DND-41 (cell line): Measurements from ENCODE around the gene IQSEC1.

Source experiments
- ATAC-seq: fragments of 200-7000 bp; cut with Tn5 transposase; 3 replicates; pipeline ENCODE4 v1.9.1; 2021; ENCODE audit warnings: low read depth; ENCODE audit not compliant: insufficient read depth
- DNase-seq: peaks from one replicate; pipeline ENCODE4 v3.0.0-alpha.2; 2020
- H2AFZ ChIP-seq: 2 replicates; pipeline ENCODE4 v1.6.0; 2012; ENCODE audit warnings: low read depth, low read length
- H3K27ac ChIP-seq: 2 replicates; pipeline ENCODE4 v1.5.1; 2012; ENCODE audit warnings: low read length, inconsistent platforms
- H3K27me3 ChIP-seq: fragments of 200-600 bp; sonication (generic); 2 replicates; pipeline ENCODE4 v1.6.0; 2012; ENCODE audit warnings: low read length, mild to moderate bottlenecking, inconsistent platforms; ENCODE audit not compliant: insufficient read depth, poor library complexity
- H3K36me3 ChIP-seq: 2 replicates; pipeline ENCODE4 v1.5.1; 2012; ENCODE audit warnings: low read length, inconsistent platforms; ENCODE audit not compliant: insufficient read depth
- H3K4me1 ChIP-seq: 2 replicates; pipeline ENCODE4 v1.5.1; 2012; ENCODE audit warnings: mild to moderate bottlenecking, low read length; ENCODE audit not compliant: insufficient read depth
- H3K4me2 ChIP-seq: 2 replicates; pipeline ENCODE4 v1.6.0; 2012; ENCODE audit warnings: mild to moderate bottlenecking, moderate library complexity, low read length, inconsistent platforms; ENCODE audit not compliant: insufficient read depth
- H3K4me3 ChIP-seq, 2 experiments: fragments of 200-600 bp in 1 of 2; shearing (Covaris generic) in 1 of 2; 2 replicates each; pipeline ENCODE4 v1.5.1; 2012 to 2016; ENCODE audit warnings: inconsistent platforms in 2 of 2, low read length in 2 of 2, mild to moderate bottlenecking in 2 of 2, low read depth in 1 of 2, moderate library complexity in 1 of 2
- H3K79me2 ChIP-seq: 2 replicates; pipeline ENCODE4 v1.6.0; 2012; ENCODE audit warnings: low read length, inconsistent platforms; ENCODE audit not compliant: insufficient read depth
- H3K9ac ChIP-seq: 2 replicates; pipeline ENCODE4 v1.6.0; 2012; ENCODE audit warnings: low read depth, mild to moderate bottlenecking, inconsistent platforms, low read length, moderate library complexity
- H3K9me3 ChIP-seq: 2 replicates; pipeline ENCODE4 v1.5.1; 2012; ENCODE audit warnings: low read length, moderate library complexity, mild to moderate bottlenecking, inconsistent platforms; ENCODE audit not compliant: insufficient read depth, severe bottlenecking
- H4K20me1 ChIP-seq: 2 replicates; pipeline ENCODE4 v1.6.0; 2012; ENCODE audit warnings: low read length; ENCODE audit not compliant: insufficient read depth
- CTCF ChIP-seq: IDR thresholded peaks from 2 replicates; pipeline ENCODE4 v1.5.1; 2012; ENCODE audit warnings: borderline replicate concordance, low read length, moderate library complexity, mild to moderate bottlenecking; ENCODE audit not compliant: poor library complexity, severe bottlenecking; ENCODE audit errors: extremely low read depth
- EZH2 ChIP-seq: IDR thresholded peaks from 3 replicates; pipeline ENCODE4 v1.6.1; 2012; ENCODE audit warnings: borderline replicate concordance, low read depth, mild to moderate bottlenecking, moderate library complexity, low read length, inconsistent platforms; ENCODE audit not compliant: severe bottlenecking

Gene IQSEC1

GRCh38 chr3:13109516-13109915 lies 36.3 kb upstream of the IQSEC1 start:
- no peaks in the 10 kb centered on the region for H3K27me3 ChIP-seq
- H3K79me2 ChIP-seq: no peaks in the 10 kb centered on the region
- H3K27ac ChIP-seq: no peak overlapping the region
- no peaks in the 10 kb centered on the region for H3K9me3 ChIP-seq
- H3K36me3 ChIP-seq: no peaks in the 10 kb centered on the region
- peaks cover 4% of the 10 kb centered on the region; the same call in 1 of the 2 replicates for H4K20me1 ChIP-seq
- no peak for TF ChIP-seq EZH2
- no peak for TF ChIP-seq CTCF
- no peaks in the 10 kb centered on the region for H3K4me1 ChIP-seq
- no peak for DNase-seq
- H3K4me3 ChIP-seq: no peak overlapping the region
- no peak overlapping the region for H2AFZ ChIP-seq
- H3K4me2 ChIP-seq: no peak overlapping the region
- no peak overlapping the region for H3K9ac ChIP-seq
- ATAC-seq: no peak

- no peak for TF ChIP-seq CTCF
- H3K9me3 ChIP-seq: no peaks in the 10 kb centered on the region
- no peak overlapping the region for H3K27ac ChIP-seq
- no peak overlapping the region for H3K4me2 ChIP-seq
- no peaks in the 10 kb centered on the region for H3K36me3 ChIP-seq
- H3K4me1 ChIP-seq: no peaks in the 10 kb centered on the region
- no peak overlapping the region for H3K4me3 ChIP-seq
- no peak for ATAC-seq
- DNase-seq: no peak
- H3K27me3 ChIP-seq: no peaks in the 10 kb centered on the region
- peaks cover 4% of the 10 kb centered on the region; the same call in 1 of the 2 replicates for H4K20me1 ChIP-seq
- no peak overlapping the region for H3K9ac ChIP-seq
- H3K79me2 ChIP-seq: no peaks in the 10 kb centered on the region
- H2AFZ ChIP-seq: no peak overlapping the region
These were observed 35.6 kb upstream of the IQSEC1 start for GRCh38 chr3:13108861-13109260.

GRCh38 chr3:13107661-13108060 lies 34.4 kb upstream of the IQSEC1 start:
- H3K4me2 ChIP-seq: no peak overlapping the region
- ATAC-seq: no peak
- H3K4me3 ChIP-seq: no peak overlapping the region
- TF ChIP-seq CTCF: no peak
- no peak for TF ChIP-seq EZH2
- H3K36me3 ChIP-seq: no peaks in the 10 kb centered on the region
- no peak overlapping the region for H3K9ac ChIP-seq
- no peak overlapping the region for H2AFZ ChIP-seq
- H4K20me1 ChIP-seq: peaks cover 4% of the 10 kb centered on the region; the same call in 1 of the 2 replicates
- H3K9me3 ChIP-seq: no peaks in the 10 kb centered on the region
- H3K27ac ChIP-seq: no peak overlapping the region
- no peaks in the 10 kb centered on the region for H3K4me1 ChIP-seq
- DNase-seq: no peak
- H3K27me3 ChIP-seq: no peaks in the 10 kb centered on the region
- no peaks in the 10 kb centered on the region for H3K79me2 ChIP-seq

GRCh38 chr3:13106308-13107001 lies 33.2 kb upstream of the IQSEC1 start:
- no peak for ATAC-seq
- Histone ChIP-seq H3K9ac (no peak overlapping the region), H3K4me3 (no peak overlapping the region), H3K27me3 (no peaks in the 10 kb centered on the region), H3K27ac (no peak overlapping the region), H3K79me2 (no peaks in the 10 kb centered on the region), H2AFZ (no peak overlapping the region), H3K4me1 (no peaks in the 10 kb centered on the region), H3K9me3 (no peaks in the 10 kb centered on the region), H3K4me2 (no peak overlapping the region), H4K20me1 (no peaks in the 10 kb centered on the region), H3K36me3 (no peaks in the 10 kb centered on the region)
- DNase-seq: no peak
- TF ChIP-seq CTCF (no peak), EZH2 (no peak)
